ENCODE data around the gene LONRF3. TPM values are rescaled to one million over a fixed set of nuclear protein-coding genes. Genes with fewer than 3 reads are reported as not detected.
"Not testable (repeated sequence)": the region's sequence is repeated elsewhere in the genome, so short reads cannot be mapped to it uniquely, and the experiment has no call there.

The LONRF3 gene
- total and polyA plus RNA-seq, 2 experiments from 2014 or later = 2.6 to 6.5 TPM

DNA sequence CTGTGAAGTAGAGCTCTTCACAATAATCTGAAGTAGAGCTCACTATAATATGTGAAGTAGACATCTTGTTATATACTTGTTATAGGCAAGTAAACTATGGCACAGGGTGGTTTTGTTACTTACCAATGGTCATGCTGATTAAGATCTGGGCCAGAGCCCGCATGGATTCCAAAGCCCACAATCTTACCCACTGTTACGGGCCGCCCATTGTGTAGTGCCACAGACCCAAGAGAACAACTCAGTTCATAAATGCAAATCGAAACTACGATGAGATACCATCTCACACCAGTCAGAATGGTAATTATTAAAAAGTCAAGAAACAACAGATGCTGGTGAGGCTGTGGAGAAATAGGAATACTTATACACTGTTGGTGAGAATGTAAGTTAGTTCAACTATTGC is 51.5 kb downstream of the LONRF3 start:
- Histone ChIP-seq H3K79me2 (no peaks in the 10 kb centered on the region), H3K9me2 (replicated peaks; ENCODE audit: insufficient read depth) (no peaks in the 10 kb centered on the region), H4K20me1 (ENCODE audit: insufficient read depth, poor library complexity, severe bottlenecking) (no peaks in the 10 kb centered on the region), H2AFZ (no peak overlapping the region), H3K36me3 (replicated peaks; ENCODE audit: insufficient read depth, low read depth) (no peaks in the 10 kb centered on the region), H3K4me3 (no peak overlapping the region), H3K4me1 (ENCODE audit: insufficient read depth) (no peaks in the 10 kb centered on the region), H3K9me3 (ENCODE audit: low read depth) (no peaks in the 10 kb centered on the region), H3K27ac (no peak overlapping the region), H3K4me2 (no peak overlapping the region), H3K27me3 (no peaks in the 10 kb centered on the region)
- TF ChIP-seq, protein P1, sequence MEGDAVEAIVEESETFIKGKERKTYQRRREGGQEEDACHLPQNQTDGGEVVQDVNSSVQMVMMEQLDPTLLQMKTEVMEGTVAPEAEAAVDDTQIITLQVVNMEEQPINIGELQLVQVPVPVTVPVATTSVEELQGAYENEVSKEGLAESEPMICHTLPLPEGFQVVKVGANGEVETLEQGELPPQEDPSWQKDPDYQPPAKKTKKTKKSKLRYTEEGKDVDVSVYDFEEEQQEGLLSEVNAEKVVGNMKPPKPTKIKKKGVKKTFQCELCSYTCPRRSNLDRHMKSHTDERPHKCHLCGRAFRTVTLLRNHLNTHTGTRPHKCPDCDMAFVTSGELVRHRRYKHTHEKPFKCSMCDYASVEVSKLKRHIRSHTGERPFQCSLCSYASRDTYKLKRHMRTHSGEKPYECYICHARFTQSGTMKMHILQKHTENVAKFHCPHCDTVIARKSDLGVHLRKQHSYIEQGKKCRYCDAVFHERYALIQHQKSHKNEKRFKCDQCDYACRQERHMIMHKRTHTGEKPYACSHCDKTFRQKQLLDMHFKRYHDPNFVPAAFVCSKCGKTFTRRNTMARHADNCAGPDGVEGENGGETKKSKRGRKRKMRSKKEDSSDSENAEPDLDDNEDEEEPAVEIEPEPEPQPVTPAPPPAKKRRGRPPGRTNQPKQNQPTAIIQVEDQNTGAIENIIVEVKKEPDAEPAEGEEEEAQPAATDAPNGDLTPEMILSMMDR (IDR thresholded peaks at IDR 0.05; ENCODE audit: poor library complexity) = no peak
- no peak for TF ChIP-seq EZH2 (IDR thresholded peaks at IDR 0.05; ENCODE audit: borderline replicate concordance)
- no peak for TF ChIP-seq EZH2phosphoT487 (IDR thresholded peaks at IDR 0.05; ENCODE audit: low read depth, severe bottlenecking, unreplicated experiment)
- no peak for DNase-seq (ENCODE audit: low spot score)
- 87% methylated on average over 5 of the region's 5 CpGs for WGBS (ENCODE audit: low lambda C conversion rate, missing lambda C conversion rate)

DNA sequence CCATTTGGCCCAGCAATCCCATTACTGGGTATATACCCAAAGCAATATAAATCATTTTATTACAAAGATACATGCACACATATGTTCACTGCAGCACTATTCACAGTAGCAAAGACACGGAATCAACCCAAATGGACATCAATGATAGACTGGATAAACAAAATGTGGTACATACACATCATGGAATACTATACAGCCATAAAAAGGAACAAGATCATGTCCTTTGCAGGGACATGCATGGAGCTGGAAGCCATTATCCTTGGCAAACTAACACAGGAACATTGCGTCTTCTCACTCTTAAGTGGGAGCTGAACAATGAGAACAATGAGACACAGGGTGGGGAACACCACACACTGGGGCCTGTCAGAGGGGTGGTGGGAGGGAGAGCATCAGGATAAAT is 51.9 kb downstream of the LONRF3 start:
- not testable (repeated sequence) for H3K4me3 ChIP-seq; H3K4me2 ChIP-seq; H4K20me1 ChIP-seq (ENCODE audit: insufficient read depth, poor library complexity, severe bottlenecking); DNase-seq (ENCODE audit: low spot score); H3K4me1 ChIP-seq (ENCODE audit: insufficient read depth); H3K9me3 ChIP-seq (ENCODE audit: low read depth); H3K27ac ChIP-seq; H3K79me2 ChIP-seq; H3K36me3 ChIP-seq (replicated peaks; ENCODE audit: insufficient read depth, low read depth); H3K27me3 ChIP-seq; H3K9me2 ChIP-seq (replicated peaks; ENCODE audit: insufficient read depth); H2AFZ ChIP-seq
- 89% methylated on average over 2 of the region's 2 CpGs for WGBS (ENCODE audit: low lambda C conversion rate, missing lambda C conversion rate)

DNA sequence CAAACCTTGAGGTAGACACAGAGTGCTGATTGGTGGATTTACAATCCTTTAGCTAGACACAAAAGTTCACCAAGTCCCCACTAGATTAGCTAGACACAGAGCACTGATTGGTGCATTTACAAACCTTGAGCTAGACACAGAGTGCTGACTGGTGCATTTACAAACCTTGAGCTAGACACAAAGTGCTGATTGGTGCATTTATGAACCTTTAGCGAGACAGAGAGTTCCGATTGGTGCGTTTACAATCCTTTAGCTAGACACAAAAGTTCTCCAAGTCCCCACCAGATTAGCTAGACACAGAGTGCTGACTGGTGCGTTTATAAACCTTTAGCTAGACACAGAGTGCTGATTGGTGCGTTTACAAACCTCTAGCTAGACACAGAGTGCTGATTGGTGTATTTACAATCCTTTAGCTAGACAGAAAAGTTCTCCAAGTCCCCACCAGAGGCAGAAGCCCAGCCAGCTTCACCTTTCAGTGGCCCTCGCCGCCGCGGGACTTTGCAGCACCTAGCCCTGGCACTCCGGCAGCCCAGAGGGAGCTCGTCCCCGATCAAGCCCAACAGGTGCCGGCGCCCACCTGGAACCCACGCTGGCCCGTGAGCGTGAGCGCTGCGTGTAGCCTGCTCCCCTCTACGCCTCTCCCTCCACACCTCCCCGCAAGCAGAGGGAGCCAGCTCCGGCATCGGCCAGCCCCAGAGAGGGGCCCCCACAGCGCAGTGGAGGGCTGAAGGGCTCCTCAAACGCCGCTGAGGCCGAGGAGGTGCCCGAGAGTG is 53.7 kb downstream of the LONRF3 start:
- not testable (repeated sequence) for H4K20me1 ChIP-seq (ENCODE audit: insufficient read depth, poor library complexity, severe bottlenecking); H3K9me3 ChIP-seq (ENCODE audit: low read depth); H3K4me2 ChIP-seq; H3K36me3 ChIP-seq (replicated peaks; ENCODE audit: insufficient read depth, low read depth); H3K79me2 ChIP-seq; H3K27me3 ChIP-seq; H3K27ac ChIP-seq; DNase-seq (ENCODE audit: low spot score); H3K4me3 ChIP-seq; H3K4me1 ChIP-seq (ENCODE audit: insufficient read depth); H2AFZ ChIP-seq; H3K9me2 ChIP-seq (replicated peaks; ENCODE audit: insufficient read depth)
- WGBS (ENCODE audit: low lambda C conversion rate, missing lambda C conversion rate) = 86% methylated on average over 28 of the region's 28 CpGs

DNA sequence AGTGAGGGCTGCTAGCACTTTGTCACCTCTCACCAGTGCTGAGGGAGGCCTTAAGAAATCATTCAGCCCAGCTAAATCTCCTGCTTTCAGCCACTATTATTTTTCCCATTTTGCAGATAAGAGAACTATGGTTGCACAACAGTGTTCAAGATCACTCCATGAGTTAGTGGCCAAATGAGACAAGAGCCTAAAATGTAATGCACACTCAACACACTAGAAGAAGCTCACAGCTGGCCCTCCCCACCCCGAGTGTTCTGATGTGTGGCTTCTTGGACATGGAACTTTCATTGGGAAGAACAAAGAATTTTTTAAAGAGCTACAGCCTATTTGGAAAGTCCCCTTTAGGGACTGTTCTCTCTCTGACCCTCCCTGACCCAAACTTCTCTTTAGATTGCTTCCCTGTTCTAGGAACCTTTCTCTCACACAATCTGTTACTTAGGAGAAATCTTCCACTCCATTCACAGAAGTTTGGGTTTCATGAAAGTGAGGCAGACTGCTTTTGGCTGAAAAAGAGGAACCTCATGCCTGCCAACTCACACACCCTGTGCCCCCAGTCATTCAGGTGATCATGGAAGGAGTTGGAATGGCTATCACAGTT is 54.4 kb downstream of the LONRF3 start:
- Histone ChIP-seq H4K20me1 (ENCODE audit: insufficient read depth, poor library complexity, severe bottlenecking) (no peaks in the 10 kb centered on the region), H3K36me3 (replicated peaks; ENCODE audit: insufficient read depth, low read depth) (no peaks in the 10 kb centered on the region), H3K9me3 (ENCODE audit: low read depth) (no peaks in the 10 kb centered on the region), H3K79me2 (no peaks in the 10 kb centered on the region), H3K27ac (no peak overlapping the region), H3K4me2 (no peak overlapping the region), H3K27me3 (no peaks in the 10 kb centered on the region), H2AFZ (no peak overlapping the region), H3K4me1 (ENCODE audit: insufficient read depth) (no peaks in the 10 kb centered on the region), H3K9me2 (replicated peaks; ENCODE audit: insufficient read depth) (no peaks in the 10 kb centered on the region), H3K4me3 (no peak overlapping the region)
- TF ChIP-seq, protein P1 (IDR thresholded peaks at IDR 0.05; ENCODE audit: poor library complexity) = no peak
- TF ChIP-seq EZH2phosphoT487 (IDR thresholded peaks at IDR 0.05; ENCODE audit: low read depth, severe bottlenecking, unreplicated experiment) (no peak), EZH2 (IDR thresholded peaks at IDR 0.05; ENCODE audit: borderline replicate concordance) (no peak)
- no peak for DNase-seq (ENCODE audit: low spot score)
- 73% methylated on average over 1 of the region's 1 CpG for WGBS (ENCODE audit: low lambda C conversion rate, missing lambda C conversion rate)

DNA sequence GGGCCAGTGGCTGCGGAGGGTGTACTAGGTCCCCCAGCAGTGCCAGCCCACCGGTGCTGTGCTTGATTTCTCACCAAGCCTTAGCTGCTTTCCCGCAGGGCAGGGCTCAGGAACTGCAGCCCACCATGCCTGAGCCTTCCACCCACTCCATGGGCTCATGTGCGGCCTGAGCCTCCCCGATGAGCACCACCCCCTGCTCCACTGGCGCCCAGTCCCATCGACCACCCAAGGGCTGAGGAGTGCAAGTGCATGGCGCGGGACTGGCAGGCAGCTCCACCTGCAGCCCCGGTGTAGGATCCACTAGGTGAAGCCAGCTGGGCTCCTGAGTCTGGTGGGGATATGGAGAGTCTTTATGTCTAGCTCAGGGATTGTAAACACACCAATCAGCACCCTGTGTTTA is 55.2 kb downstream of the LONRF3 start:
- H3K9me3 ChIP-seq (ENCODE audit: low read depth); H3K27me3 ChIP-seq; H3K4me3 ChIP-seq; H3K36me3 ChIP-seq (replicated peaks; ENCODE audit: insufficient read depth, low read depth); H3K4me1 ChIP-seq (ENCODE audit: insufficient read depth); H3K27ac ChIP-seq; H3K9me2 ChIP-seq (replicated peaks; ENCODE audit: insufficient read depth); H2AFZ ChIP-seq; DNase-seq (ENCODE audit: low spot score); H3K79me2 ChIP-seq; H4K20me1 ChIP-seq (ENCODE audit: insufficient read depth, poor library complexity, severe bottlenecking); H3K4me2 ChIP-seq: not testable (repeated sequence)
- 90% methylated on average over 9 of the region's 10 CpGs for WGBS (ENCODE audit: low lambda C conversion rate, missing lambda C conversion rate)
